Psoas muscle (tissue), 8 donors: ENCODE measurements around the gene BHLHE40. TPM values are rescaled to one million over a fixed set of nuclear protein-coding genes. Genes with fewer than 3 reads are reported as not detected.

ENCODE experiments used
- ATAC-seq, 4 donors: fragments of 200-7000 bp; cut with Tn5 transposase; one replicate each; pipeline ENCODE4 v1.9.1; 2020; ENCODE audit warnings: moderate library complexity in 3 of 4, mild to moderate bottlenecking in 2 of 4
- DNase-seq, 2 donors: peaks; one replicate each; pipeline ENCODE4 v3.0.0-alpha.2; 2020
- H3K27ac ChIP-seq: fragments of 200-600 bp; one replicate; pipeline ENCODE4 v1.8.0; 2022
- H3K27me3 ChIP-seq, 3 donors: fragments of 200-600 bp in 1 of 3; one replicate each; pipeline versions ENCODE4 v1.6.1 to v1.8.0; 2013 to 2022; ENCODE audit warnings: low read length in 2 of 3, mild to moderate bottlenecking in 2 of 3, moderate library complexity in 1 of 3; ENCODE audit not compliant: insufficient read depth in 3 of 3
- H3K36me3 ChIP-seq, 2 donors: fragments of 200-600 bp in 1 of 2; one replicate each; pipeline versions ENCODE4 v1.6.1 to v1.8.0; 2013 to 2022; ENCODE audit warnings: low read depth in 1 of 2, mild to moderate bottlenecking in 1 of 2, moderate library complexity in 1 of 2; ENCODE audit not compliant: insufficient read depth in 1 of 2
- H3K4me1 ChIP-seq: fragments of 200-600 bp; one replicate; pipeline ENCODE4 v1.8.0; 2022
- H3K4me3 ChIP-seq: fragments of 200-600 bp; one replicate; pipeline ENCODE4 v1.8.0; 2022; ENCODE audit warnings: mild to moderate bottlenecking
- H3K9me3 ChIP-seq: fragments of 200-600 bp; one replicate; pipeline ENCODE4 v1.8.0; 2022
- CTCF ChIP-seq: fragments of 200-600 bp; IDR thresholded peaks from one replicate; pipeline ENCODE4 v1.8.0; 2022; ENCODE audit warnings: antibody characterized with exemption
- WGBS, 3 donors: extraction: QIAGEN DNeasy Blood & Tissue Kit; methylation state at CpG; one replicate each; pipeline versions ENCODE4 v1.1.6 to v1.1.7; 2013; 5-methylcytosine and 5-hydroxymethylcytosine counted together
- intact Hi-C, 2 donors: fragments of 100-400 bp; cut with DNase I; formaldehyde crosslinking; loops; one replicate each; pipeline versions ENCODE4 v1.11.0 to v1.14.2; 2022
- polyA plus RNA-seq, 3 donors: library from polyadenylated mRNA; stranded (reverse); fragments of 200-250 nt; gene quantifications; one replicate each; pipeline ENCODE4 v1.2.3, GENCODE V29; 2013
- total RNA-seq, 4 donors: library from RNA; stranded (reverse); fragmentation: NEBNext Ultra II Directional in 2 of 4; extraction: Animal tissue kit (Norgen Biotek cat#: 25700) in 2 of 4; gene quantifications; one replicate each; pipeline versions ENCODE4 v1.2.1 to v1.2.4, GENCODE V29; 2021 to 2023
- donor health status: healthy with polysubstance abuse.
- donor health status: DM: no; HTN: no; CAD: no; lungs with moderate emphysema.
- donor health status: Bipolar disorder and iron deficiency.
- donor health status: healthy.
- donor health status: DM: yes; HTN: yes; CAD: no.
- donor health status: DM: no; HTN: no; CAD: no.
- donor health status: DM: no; HTN: no; CAD: no.
- donor health status: DM: yes; HTN: yes; CAD: no.

The BHLHE40 gene
- total and polyA plus RNA-seq, 7 donors = 16.7 to 143 (median 65.1) TPM

- WGBS, 3 donors = 83 to 99% (median 88%) methylated on average over 1 of the region's 1 CpG
Measured at GRCh38 chr3:4943549-4943948, 35.7 kb upstream of the BHLHE40 start.

GRCh38 chr3:4945324-4945723 lies 33.9 kb upstream of the BHLHE40 start:
- Histone ChIP-seq H3K4me1 (no peaks in the 10 kb centered on the region), H3K36me3 (no peaks in the 10 kb centered on the region), H3K27me3 (no peaks in the 10 kb centered on the region), H3K4me3 (no peak overlapping the region), H3K9me3 (no peaks in the 10 kb centered on the region), H3K27ac (no peak overlapping the region)
- intact Hi-C loops = no loop called here
- TF ChIP-seq CTCF = no peak
- 90 to 98% (median 92%) methylated on average over 10 of the region's 10 CpGs for WGBS, 3 donors
- DNase-seq (no peak), ATAC-seq (no peak)

More at GRCh38 chr3:4943549-4943948, 35.7 kb upstream of the BHLHE40 start:
- no peak overlapping the region for H3K4me3 ChIP-seq
- DNase-seq (no peak), ATAC-seq (no peak)
- H3K27me3 ChIP-seq = no peaks in the 10 kb centered on the region
- no peak for TF ChIP-seq CTCF
- intact Hi-C loops = no loop called here
- no peaks in the 10 kb centered on the region for H3K36me3 ChIP-seq
- no peaks in the 10 kb centered on the region for H3K4me1 ChIP-seq
- no peaks in the 10 kb centered on the region for H3K9me3 ChIP-seq
- no peak overlapping the region for H3K27ac ChIP-seq

- no peak for TF ChIP-seq CTCF
- DNase-seq = no peak
- 91 to 96% (median 93%) methylated on average over 5 of the region's 5 CpGs for WGBS, 3 donors
- Histone ChIP-seq H3K36me3 (no peaks in the 10 kb centered on the region), H3K4me1 (no peaks in the 10 kb centered on the region), H3K9me3 (no peaks in the 10 kb centered on the region), H3K27ac (no peak overlapping the region), H3K4me3 (no peak overlapping the region), H3K27me3 (no peaks in the 10 kb centered on the region)
- no peak for ATAC-seq
- intact Hi-C loops = no loop called here
Measured at GRCh38 chr3:4947028-4947427, 32.2 kb upstream of the BHLHE40 start.

- WGBS, 3 donors = 51 to 63% (median 52%) methylated on average over 4 of the region's 4 CpGs
- Histone ChIP-seq H3K4me3 (no peak overlapping the region), H3K4me1 (no peaks in the 10 kb centered on the region), H3K27ac (no peak overlapping the region), H3K27me3 (no peaks in the 10 kb centered on the region), H3K9me3 (no peaks in the 10 kb centered on the region), H3K36me3 (no peaks in the 10 kb centered on the region)
- intact Hi-C loops = no loop called here
- ATAC-seq = no peak
- no peak for DNase-seq
- TF ChIP-seq CTCF = no peak
Measured at GRCh38 chr3:4948395-4948794, 30.8 kb upstream of the BHLHE40 start.

- DNase-seq (no peak), ATAC-seq (peak in 2 of 4 donors; percentile 8 to 24)
- TF ChIP-seq CTCF = no peak
- H3K4me1 ChIP-seq = no peaks in the 10 kb centered on the region
- H3K9me3 ChIP-seq = no peaks in the 10 kb centered on the region
- WGBS, 3 donors = 89 to 96% (median 93%) methylated on average over 2 of the region's 2 CpGs
- H3K4me3 ChIP-seq = no peak overlapping the region
- H3K27me3 ChIP-seq = no peaks in the 10 kb centered on the region
- H3K36me3 ChIP-seq = no peaks in the 10 kb centered on the region
- intact Hi-C loops = no loop called here
- H3K27ac ChIP-seq = no peak overlapping the region
Measured at GRCh38 chr3:4949004-4949403, 30.2 kb upstream of the BHLHE40 start.
